AG09309 (cell line): ENCODE data around the gene TBC1D28.
A peak's percentile ranks its signal among the peaks of the same experiment; 100 is the strongest.
"Not testable (repeated sequence)": the region's sequence is repeated elsewhere in the genome, so short reads cannot be mapped to it uniquely, and the experiment has no call there.

Experiments used
- DNase-seq: peaks from one replicate; pipeline ENCODE4 v3.0.0-alpha.2; 2010; ENCODE audit warnings: low read depth
- H3K4me3 ChIP-seq: 2 replicates; pipeline ENCODE4 v1.5.1; 2011; ENCODE audit warnings: mild to moderate bottlenecking, low read depth, low read length, moderate library complexity; ENCODE audit not compliant: control insufficient read depth

Gene TBC1D28

GRCh38 chr17:18644291-18644690 lies at the start of gene TBC1D28:
TSS of gene TBC1D28 (minus strand) at chr17:18644391. CDS start at chr17:18641352, 3,039 bp downstream.
- not testable (repeated sequence) for H3K4me3 ChIP-seq, DNase-seq

GRCh38 chr17:18682668-18683067 lies 38.5 kb upstream of the TBC1D28 start:
- not testable (repeated sequence) for H3K4me3 ChIP-seq, DNase-seq

GRCh38 chr17:18681767-18682571 lies 37.8 kb upstream of the TBC1D28 start, which contains the start of gene FOXO3B:
TSS of gene FOXO3B (minus strand) at chr17:18682314. CDS start at chr17:18681651, 663 bp downstream.
- peak; percentile 48 for DNase-seq
- peak within 1 kb of the TSS; percentile 54 for H3K4me3 ChIP-seq

GRCh38 chr17:18677381-18677780 lies 33.2 kb upstream of the TBC1D28 start:
- DNase-seq, H3K4me3 ChIP-seq: not testable (repeated sequence)

- not testable (repeated sequence) for H3K4me3 ChIP-seq
These were observed 32.7 kb upstream of the TBC1D28 start for GRCh38 chr17:18676928-18677327.

GRCh38 chr17:18672395-18673227 lies 28.4 kb upstream of the TBC1D28 start:
- not testable (repeated sequence) for DNase-seq, H3K4me3 ChIP-seq

More at GRCh38 chr17:18676928-18677327, 32.7 kb upstream of the TBC1D28 start:
- DNase-seq = not testable (repeated sequence)

- not testable (repeated sequence) for DNase-seq, H3K4me3 ChIP-seq
These were observed 24.4 kb upstream of the TBC1D28 start for GRCh38 chr17:18668625-18669024.

- not testable (repeated sequence) for DNase-seq, H3K4me3 ChIP-seq
These were observed 23.3 kb upstream of the TBC1D28 start for GRCh38 chr17:18667535-18667934.

GRCh38 chr17:18666326-18666725 lies 22.1 kb upstream of the TBC1D28 start:
- not testable (repeated sequence) for H3K4me3 ChIP-seq, DNase-seq

- DNase-seq, H3K4me3 ChIP-seq: not testable (repeated sequence)
These were observed 17.9 kb upstream of the TBC1D28 start for GRCh38 chr17:18661924-18662624.

GRCh38 chr17:18650094-18650493 lies 5.9 kb upstream of the TBC1D28 start:
- H3K4me3 ChIP-seq, DNase-seq: not testable (repeated sequence)

- H3K4me3 ChIP-seq, DNase-seq: not testable (repeated sequence)
These were observed 1.1 kb downstream of the TBC1D28 start for GRCh38 chr17:18643124-18643523.

GRCh38 chr17:18638357-18638756 lies 5.8 kb downstream of the TBC1D28 start:
- DNase-seq, H3K4me3 ChIP-seq: not testable (repeated sequence)

GRCh38 chr17:18636237-18636636 lies 8.0 kb downstream of the TBC1D28 start:
- not testable (repeated sequence) for H3K4me3 ChIP-seq, DNase-seq

- H3K4me3 ChIP-seq, DNase-seq: not testable (repeated sequence)
These were observed 8.4 kb downstream of the TBC1D28 start for GRCh38 chr17:18635773-18636172.

GRCh38 chr17:18634550-18635263 lies 9.5 kb downstream of the TBC1D28 start:
- H3K4me3 ChIP-seq = peak overlapping the region; percentile 5; the same call in 1 of the 2 replicates
- DNase-seq = not testable (repeated sequence)
